WTC11 (cell line): ENCODE measurements around the gene PDIA6.

ENCODE experiments used
- CTCF ChIP-seq: fragments of 200-600 bp; IDR thresholded peaks from 2 replicates; pipeline ENCODE4 v1.8.0; 2022; ENCODE audit warnings: antibody characterized with exemption
- ETV6 ChIP-seq: sonication (generic); formaldehyde crosslinking; IDR thresholded peaks from 2 replicates; pipeline ENCODE4 v1.8.1; 2022; ENCODE audit warnings: mild to moderate bottlenecking, missing genetic modification reagents
- KAT7 ChIP-seq: sonication (generic); formaldehyde crosslinking; IDR thresholded peaks from 2 replicates; pipeline ENCODE4 v1.8.1; 2023; ENCODE audit warnings: missing genetic modification reagents, mild to moderate bottlenecking, borderline replicate concordance
- NR2C2 ChIP-seq: sonication (generic); formaldehyde crosslinking; IDR thresholded peaks from 2 replicates; pipeline ENCODE4 v1.8.0; 2022; ENCODE audit warnings: mild to moderate bottlenecking, missing genetic modification reagents
- RELA ChIP-seq: sonication (generic); formaldehyde crosslinking; IDR thresholded peaks from 2 replicates; pipeline ENCODE4 v1.8.1; 2022; ENCODE audit warnings: missing genetic modification reagents, mild to moderate bottlenecking, borderline replicate concordance
- TP53 ChIP-seq: sonication (generic); formaldehyde crosslinking; IDR thresholded peaks from 2 replicates; pipeline ENCODE4 v1.8.1; 2023; ENCODE audit warnings: mild to moderate bottlenecking, missing genetic modification reagents
- ZNF396 ChIP-seq: fragments of 250-450 bp; sonication (Bioruptor Pico); IDR thresholded peaks from 2 replicates; pipeline ENCODE4 v1.8.0; 2021; ENCODE audit warnings: mild to moderate bottlenecking, moderate library complexity, borderline replicate concordance
- TF ChIP-seq, protein P1 (sequence below): sonication (generic); formaldehyde crosslinking; conservative IDR thresholded peaks from 2 replicates; pipeline ENCODE4 v1.8.1; 2023; ENCODE audit warnings: mild to moderate bottlenecking, low read depth, missing genetic modification reagents, moderate library complexity
- TF ChIP-seq, protein P2 (sequence below): sonication (generic); formaldehyde crosslinking; IDR thresholded peaks from 2 replicates; pipeline ENCODE4 v1.8.1; 2022; ENCODE audit warnings: mild to moderate bottlenecking, missing genetic modification reagents, moderate library complexity, borderline replicate concordance
- TF ChIP-seq, protein P3 (sequence below): sonication (generic); formaldehyde crosslinking; IDR thresholded peaks from 2 replicates; pipeline ENCODE4 v1.8.1; 2023; ENCODE audit warnings: mild to moderate bottlenecking, missing genetic modification reagents, moderate library complexity

- no peak for TF ChIP-seq CTCF
- TF ChIP-seq, protein P1, sequence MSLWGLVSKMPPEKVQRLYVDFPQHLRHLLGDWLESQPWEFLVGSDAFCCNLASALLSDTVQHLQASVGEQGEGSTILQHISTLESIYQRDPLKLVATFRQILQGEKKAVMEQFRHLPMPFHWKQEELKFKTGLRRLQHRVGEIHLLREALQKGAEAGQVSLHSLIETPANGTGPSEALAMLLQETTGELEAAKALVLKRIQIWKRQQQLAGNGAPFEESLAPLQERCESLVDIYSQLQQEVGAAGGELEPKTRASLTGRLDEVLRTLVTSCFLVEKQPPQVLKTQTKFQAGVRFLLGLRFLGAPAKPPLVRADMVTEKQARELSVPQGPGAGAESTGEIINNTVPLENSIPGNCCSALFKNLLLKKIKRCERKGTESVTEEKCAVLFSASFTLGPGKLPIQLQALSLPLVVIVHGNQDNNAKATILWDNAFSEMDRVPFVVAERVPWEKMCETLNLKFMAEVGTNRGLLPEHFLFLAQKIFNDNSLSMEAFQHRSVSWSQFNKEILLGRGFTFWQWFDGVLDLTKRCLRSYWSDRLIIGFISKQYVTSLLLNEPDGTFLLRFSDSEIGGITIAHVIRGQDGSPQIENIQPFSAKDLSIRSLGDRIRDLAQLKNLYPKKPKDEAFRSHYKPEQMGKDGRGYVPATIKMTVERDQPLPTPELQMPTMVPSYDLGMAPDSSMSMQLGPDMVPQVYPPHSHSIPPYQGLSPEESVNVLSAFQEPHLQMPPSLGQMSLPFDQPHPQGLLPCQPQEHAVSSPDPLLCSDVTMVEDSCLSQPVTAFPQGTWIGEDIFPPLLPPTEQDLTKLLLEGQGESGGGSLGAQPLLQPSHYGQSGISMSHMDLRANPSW (CRISPR knock-in tag) = no peak
- TF ChIP-seq ETV6 (CRISPR knock-in tag) = no peak
- TF ChIP-seq, protein P2, sequence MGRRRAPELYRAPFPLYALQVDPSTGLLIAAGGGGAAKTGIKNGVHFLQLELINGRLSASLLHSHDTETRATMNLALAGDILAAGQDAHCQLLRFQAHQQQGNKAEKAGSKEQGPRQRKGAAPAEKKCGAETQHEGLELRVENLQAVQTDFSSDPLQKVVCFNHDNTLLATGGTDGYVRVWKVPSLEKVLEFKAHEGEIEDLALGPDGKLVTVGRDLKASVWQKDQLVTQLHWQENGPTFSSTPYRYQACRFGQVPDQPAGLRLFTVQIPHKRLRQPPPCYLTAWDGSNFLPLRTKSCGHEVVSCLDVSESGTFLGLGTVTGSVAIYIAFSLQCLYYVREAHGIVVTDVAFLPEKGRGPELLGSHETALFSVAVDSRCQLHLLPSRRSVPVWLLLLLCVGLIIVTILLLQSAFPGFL = no peak
- TF ChIP-seq NR2C2 (CRISPR knock-in tag) = no peak
- no peak for TF ChIP-seq TP53
- no peak for TF ChIP-seq RELA (CRISPR knock-in tag)
- no peak for TF ChIP-seq ZNF396 (CRISPR knock-in tag)
- no peak for TF ChIP-seq KAT7
- TF ChIP-seq, protein P3, sequence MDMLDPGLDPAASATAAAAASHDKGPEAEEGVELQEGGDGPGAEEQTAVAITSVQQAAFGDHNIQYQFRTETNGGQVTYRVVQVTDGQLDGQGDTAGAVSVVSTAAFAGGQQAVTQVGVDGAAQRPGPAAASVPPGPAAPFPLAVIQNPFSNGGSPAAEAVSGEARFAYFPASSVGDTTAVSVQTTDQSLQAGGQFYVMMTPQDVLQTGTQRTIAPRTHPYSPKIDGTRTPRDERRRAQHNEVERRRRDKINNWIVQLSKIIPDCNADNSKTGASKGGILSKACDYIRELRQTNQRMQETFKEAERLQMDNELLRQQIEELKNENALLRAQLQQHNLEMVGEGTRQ (CRISPR knock-in tag) = no peak
Observed at GRCh38 chr2:10733566-10733925, 79.0 kb downstream of the PDIA6 start.
